HG03095 (cell line): ENCODE results near the gene RUVBL1.
"Not testable (repeated sequence)": the region's sequence is repeated elsewhere in the genome, so short reads cannot be mapped to it uniquely, and the experiment has no call there.

Experiments used
- ATAC-seq: cut with Tn5 transposase; IDR thresholded peaks from one replicate; pipeline ENCODE4 v1.9.1; 2021; ENCODE audit warnings: moderate library complexity; ENCODE audit not compliant: unreplicated experiment

Gene RUVBL1

GRCh38 chr3:128123538-128124368 lies at the start of gene RUVBL1:
Gene RUVBL1, minus strand, starts transcription at chr3:128123812. Its CDS starts 88 bp downstream, at chr3:128123724.
- ATAC-seq = peak; percentile 97

DNA sequence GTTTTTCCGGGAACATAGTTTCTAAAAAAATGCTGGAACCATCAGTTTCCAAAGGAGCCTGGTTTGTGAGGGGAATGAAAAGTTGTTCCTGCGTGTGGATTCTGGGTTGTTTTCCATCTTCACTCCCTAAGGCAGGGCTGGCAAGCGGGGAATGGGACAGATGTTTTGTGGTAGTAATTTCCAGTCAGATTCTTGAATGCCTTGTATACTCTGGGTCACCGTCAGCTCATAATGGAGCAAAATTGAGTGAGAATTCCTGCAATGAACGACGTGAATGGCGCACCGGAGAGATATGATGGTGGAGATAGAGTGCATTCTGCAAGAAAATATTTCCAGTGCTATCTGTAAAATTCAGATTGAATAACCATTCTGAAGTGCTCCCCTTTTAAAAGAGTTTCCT lies 49.6 kb upstream of the RUVBL1 start:
- no peak for ATAC-seq

- no peak for ATAC-seq
Measured at GRCh38 chr3:128170866-128171516, 47.4 kb upstream of the RUVBL1 start.

GRCh38 chr3:128168836-128169235 lies 45.2 kb upstream of the RUVBL1 start:
- ATAC-seq = no peak

DNA sequence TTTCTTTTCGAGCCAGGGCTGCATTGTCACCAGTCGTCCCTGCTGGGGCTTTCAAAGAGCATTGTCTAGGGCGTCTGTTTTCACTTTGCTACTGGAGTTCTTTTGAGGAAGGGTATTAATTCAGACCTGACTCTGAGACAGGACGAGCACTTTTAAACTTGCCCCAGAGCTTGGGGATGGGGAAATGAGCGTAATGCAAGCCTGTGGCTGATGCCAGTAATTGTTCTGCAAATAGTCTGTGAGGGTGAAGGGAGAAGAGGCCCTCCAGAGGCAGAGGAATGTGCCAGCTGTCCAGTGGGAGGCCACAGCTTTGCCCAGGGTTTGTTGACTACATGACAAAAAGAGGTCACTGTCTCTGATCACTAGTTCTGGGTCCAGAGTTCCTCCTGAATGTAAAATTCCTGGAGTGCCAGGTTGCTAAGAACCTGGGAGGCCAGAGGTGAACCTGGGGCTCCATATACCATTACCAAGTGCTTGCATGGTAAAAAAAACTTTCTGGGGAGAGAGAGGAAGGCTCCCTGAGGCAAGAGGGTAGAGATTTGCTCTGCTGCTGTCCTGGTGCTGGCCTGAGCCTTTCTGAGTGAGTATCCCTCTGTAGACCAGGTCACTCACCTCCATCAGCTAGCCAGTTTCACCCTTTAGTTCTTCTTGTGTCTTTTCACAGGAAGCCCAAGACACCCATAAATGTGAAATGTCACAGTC lies 44.5 kb upstream of the RUVBL1 start:
- no peak for ATAC-seq

DNA sequence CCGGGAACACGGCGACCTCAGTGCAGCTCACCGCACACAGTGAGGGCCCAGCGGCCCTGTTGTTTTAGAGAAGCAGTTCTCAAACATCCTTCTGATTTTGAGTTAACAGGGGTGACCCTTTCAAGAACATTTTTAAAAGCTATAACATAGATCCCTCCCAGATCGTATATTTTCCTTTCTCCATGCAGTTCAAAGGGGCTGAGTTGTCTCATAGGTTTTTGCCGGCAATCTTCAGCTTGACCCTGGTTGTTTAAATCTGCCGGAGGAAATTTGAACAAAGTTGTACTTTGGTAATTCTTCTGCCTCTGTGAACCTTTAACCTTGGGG lies 44.0 kb upstream of the RUVBL1 start:
- no peak for ATAC-seq

- ATAC-seq = no peak
Measured at GRCh38 chr3:128166971-128167453, 43.4 kb upstream of the RUVBL1 start.

- no peak for ATAC-seq
Measured at GRCh38 chr3:128163432-128163831, 39.8 kb upstream of the RUVBL1 start.

- no peak for ATAC-seq
Measured at GRCh38 chr3:128160661-128161060, 37.0 kb upstream of the RUVBL1 start.

DNA sequence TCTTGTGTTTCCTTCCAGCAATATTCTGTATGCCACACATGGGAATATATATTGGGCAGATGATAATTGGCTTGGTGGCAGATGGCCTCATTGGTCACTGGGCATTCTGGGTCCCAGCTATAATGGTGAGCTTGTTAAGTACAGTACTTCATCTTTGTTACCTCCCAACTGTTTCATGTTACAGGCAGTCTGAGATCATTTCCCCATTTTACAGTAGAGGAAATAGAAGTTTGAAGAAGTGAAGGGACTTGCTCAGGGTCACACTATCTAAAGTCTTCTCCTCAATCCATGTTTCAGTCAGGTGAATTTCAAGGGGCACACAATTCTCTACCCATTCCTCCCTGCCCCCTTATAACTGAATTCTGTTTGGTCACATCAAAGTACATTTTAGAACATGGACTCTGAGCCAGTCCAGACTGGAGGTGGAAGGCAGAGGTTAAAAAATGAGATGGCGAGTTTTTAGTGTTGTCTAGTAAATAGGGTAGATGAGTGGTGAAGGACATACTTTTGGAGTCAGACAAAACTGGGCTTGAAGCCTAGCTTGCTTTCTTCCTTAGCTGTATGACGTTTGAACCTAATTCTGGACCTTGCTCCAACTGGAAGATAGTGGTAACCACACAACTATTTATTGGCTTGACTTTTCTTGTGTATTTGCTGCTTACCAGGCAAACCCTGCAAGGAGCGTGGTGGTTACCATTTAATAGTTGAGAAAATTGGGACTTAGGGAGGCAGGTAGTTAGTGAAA lies 32.2 kb upstream of the RUVBL1 start:
- ATAC-seq = no peak

GRCh38 chr3:128154354-128154753 lies 30.7 kb upstream of the RUVBL1 start:
- not testable (repeated sequence) for ATAC-seq

GRCh38 chr3:128153156-128154041 lies 29.8 kb upstream of the RUVBL1 start, which contains the start of gene EEFSEC:
Gene EEFSEC, plus strand, starts transcription at chr3:128153481. Its CDS starts 27 bp downstream, at chr3:128153508.
- peak; percentile 81 for ATAC-seq

DNA sequence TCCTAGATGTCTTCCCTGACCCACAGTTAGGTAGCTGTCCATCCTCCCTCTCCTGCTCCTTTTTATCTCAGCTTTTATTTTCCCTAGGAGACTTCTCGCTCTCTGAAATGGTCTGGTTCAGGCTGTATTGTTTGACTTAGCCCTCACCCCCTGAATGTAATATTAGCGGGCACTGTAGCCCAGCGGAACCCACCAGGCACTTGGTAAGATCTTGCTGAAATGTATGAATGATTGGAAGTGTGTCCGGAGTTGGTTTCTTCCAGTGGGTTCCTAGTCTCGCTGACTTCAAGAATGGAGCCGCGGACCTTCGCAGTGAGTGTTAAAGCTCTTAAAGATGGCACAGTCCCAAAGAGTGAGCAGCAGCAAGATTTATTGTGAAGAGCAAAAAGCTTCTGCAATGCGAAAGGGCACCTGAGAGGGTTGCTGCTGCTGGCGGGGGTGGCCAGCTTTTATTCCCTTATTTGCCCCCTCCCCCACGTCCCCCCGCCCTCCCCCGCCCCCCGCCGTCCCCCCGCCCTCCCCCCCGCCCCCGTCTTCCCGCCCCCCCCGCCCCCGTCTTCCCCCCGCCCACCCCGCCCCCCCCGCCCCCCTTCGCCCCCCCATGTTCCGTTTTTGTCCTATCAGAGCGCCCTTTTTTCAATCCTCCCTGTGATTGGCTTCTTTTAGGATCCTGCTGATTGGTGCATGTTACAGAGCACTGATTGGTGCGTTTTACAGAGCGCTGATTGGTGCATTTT lies 29.0 kb upstream of the RUVBL1 start:
- no peak for ATAC-seq

DNA sequence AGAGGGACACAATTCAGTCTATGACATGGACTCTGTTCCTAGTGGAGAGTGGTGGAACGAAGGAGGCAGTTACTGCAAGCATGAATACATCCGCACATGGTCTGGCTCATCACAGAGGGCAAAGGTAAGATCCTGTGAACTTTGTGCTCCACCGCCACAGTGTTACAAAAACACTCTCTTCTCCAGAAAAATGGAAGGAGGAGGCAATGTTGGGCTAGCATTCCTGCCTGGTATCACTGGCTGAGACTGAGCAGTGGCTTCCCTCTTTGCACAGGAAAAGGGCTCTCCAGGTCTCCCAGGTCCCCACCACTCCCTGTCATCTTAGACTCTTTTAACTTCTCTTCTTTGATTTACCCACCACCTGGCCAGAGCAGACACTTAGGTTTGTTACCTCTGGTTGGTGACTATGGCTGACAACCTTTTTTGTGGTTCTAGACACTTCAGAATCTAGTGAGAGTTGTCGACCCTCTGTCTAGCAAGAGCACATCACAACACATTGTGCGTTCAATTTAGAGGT lies 28.2 kb upstream of the RUVBL1 start:
- no peak for ATAC-seq

DNA sequence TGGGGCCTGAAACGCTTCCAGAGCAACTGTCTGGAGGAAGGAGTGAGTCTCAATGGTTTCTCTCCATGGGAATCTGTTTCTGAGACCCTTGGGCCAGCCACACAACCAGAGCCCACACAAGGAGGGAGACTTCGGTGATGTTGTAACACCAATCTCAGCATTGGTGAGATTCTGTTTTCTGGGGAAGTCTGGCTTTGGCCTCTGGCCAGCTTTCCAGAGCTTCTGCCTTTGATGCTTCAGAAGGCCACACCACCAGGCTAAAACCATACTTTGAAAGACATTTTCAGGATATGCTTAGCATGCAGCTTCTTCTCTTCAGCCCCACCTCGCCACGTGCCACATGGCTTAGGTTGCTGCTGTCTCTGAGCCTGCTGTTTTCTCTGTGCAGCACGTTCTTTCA lies 26.0 kb upstream of the RUVBL1 start:
- ATAC-seq = no peak

- ATAC-seq = no peak
Measured at GRCh38 chr3:128146201-128146600, 22.6 kb upstream of the RUVBL1 start.

GRCh38 chr3:128145279-128145678 lies 21.7 kb upstream of the RUVBL1 start:
- ATAC-seq = no peak

- ATAC-seq = no peak
Measured at GRCh38 chr3:128144512-128145187, 21.0 kb upstream of the RUVBL1 start.
